Ectodermal cell (in vitro differentiated cells): Measurements from ENCODE around the gene ZFYVE28.

ENCODE experiments used
- H3K27ac ChIP-seq: 2 replicates; pipeline ENCODE4 v1.7.0; 2013; ENCODE audit warnings: mild to moderate bottlenecking, low read depth, low read length; ENCODE audit not compliant: insufficient read depth, poor library complexity, severe bottlenecking
- H3K27me3 ChIP-seq: 2 replicates; pipeline ENCODE4 v1.7.0; 2013; ENCODE audit warnings: mild to moderate bottlenecking, low read length; ENCODE audit not compliant: insufficient read depth, control insufficient read depth, poor library complexity, severe bottlenecking
- H3K36me3 ChIP-seq: one replicate; pipeline ENCODE4 v1.7.0; 2013; ENCODE audit warnings: low read length; ENCODE audit not compliant: control insufficient read depth, insufficient read depth
- H3K4me1 ChIP-seq: one replicate; pipeline ENCODE4 v1.7.0; 2013; ENCODE audit warnings: low read length; ENCODE audit not compliant: control insufficient read depth, insufficient read depth
- H3K4me3 ChIP-seq: 2 replicates; pipeline ENCODE4 v1.7.0; 2013; ENCODE audit warnings: low read depth, low read length, control low read depth; ENCODE audit not compliant: insufficient read depth
- H3K9me3 ChIP-seq: 2 replicates; pipeline ENCODE4 v1.7.0; 2013; ENCODE audit warnings: mild to moderate bottlenecking, low read length, moderate library complexity; ENCODE audit not compliant: control insufficient read depth
- WGBS, 2 experiments: methylation state at CpG; one replicate each; pipeline ENCODE4 v1.1.7; 2013; ENCODE audit warnings: missing lambda C conversion rate in 2 of 2; 5-methylcytosine and 5-hydroxymethylcytosine counted together

ZFYVE28 gene

DNA sequence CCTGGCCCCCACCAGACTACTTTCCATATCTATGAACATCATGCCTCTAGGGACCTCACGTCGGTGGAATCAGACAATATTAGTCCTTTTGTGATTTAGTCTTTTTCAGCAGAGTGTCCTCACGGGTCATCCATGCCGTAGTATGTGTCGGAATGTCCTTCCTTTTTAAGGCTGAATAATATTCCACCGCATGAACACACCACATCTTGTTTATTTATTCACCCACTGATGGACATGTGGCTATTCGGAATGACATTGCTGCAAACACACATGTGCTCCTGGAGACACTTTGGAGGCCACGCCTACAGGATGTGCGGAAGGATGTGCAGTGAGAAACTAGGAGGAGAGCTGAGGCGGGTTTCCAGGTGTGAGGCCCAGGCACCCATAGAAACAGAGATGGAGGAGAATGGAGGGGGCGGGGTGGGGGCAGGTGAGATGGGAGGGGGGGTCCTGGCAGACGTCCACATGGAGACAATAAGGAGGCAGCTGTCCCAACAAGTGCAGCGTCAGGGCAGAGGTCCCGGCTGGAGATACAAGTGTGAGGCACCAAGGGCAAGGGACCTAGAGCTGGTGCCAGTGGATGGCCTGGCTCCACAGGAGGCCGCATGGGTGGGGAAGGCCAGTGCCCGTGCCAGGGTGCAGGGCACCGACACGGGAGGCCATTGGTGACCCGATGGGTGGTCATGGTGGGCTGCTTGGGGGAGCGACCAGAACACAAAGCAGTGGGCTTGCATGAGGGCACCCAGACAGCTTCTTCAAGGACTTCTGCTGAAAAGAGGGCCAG lies 20.7 kb downstream of the ZFYVE28 start:
- WGBS, 2 experiments, result 88 to 89% methylated on average over 20 of the region's 20 CpGs
- H3K27me3 ChIP-seq, result peaks cover 43% of the 10 kb centered on the region

DNA sequence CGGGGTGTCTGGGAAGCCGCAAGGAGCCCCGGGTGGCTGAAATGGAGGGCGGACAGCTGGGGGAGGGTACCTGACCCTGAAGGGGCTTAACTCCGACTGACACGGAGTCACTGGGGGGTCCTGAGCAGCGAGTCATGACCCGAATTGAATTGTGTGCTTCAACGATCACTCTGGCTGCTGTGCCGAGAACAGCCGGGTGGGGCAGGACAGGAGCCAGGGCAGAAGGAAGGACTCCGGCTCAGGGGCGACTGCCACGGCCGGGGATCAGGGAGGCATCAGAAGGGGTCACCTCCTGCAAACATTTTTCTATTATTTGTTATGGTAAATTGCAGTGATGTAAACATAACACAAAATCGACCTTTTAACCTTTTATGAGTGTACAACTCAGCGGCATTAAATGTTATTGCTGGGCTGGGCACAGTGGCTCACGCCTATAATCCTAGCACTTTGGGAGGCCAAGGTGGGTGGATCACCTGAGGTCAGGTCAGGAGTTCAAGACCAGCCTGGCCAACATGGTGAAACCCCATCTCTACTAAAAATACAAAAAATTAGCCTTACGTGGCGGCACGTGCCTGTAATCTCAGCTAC lies 21.6 kb downstream of the ZFYVE28 start:
- Histone ChIP-seq H3K4me3 (no peak overlapping the region), H3K9me3 (no peaks in the 10 kb centered on the region), H3K4me1 (peaks cover 16% of the 10 kb centered on the region), H3K36me3 (no peaks in the 10 kb centered on the region), H3K27ac (no peak overlapping the region), H3K27me3 (peaks cover 38% of the 10 kb centered on the region)
- 76 to 80% methylated on average over 21 of the region's 21 CpGs for WGBS, 2 experiments

More for the DNA sequence above, 20.7 kb downstream of the ZFYVE28 start:
- peaks cover 25% of the 10 kb centered on the region for H3K4me1 ChIP-seq
- H3K9me3 ChIP-seq, result no peaks in the 10 kb centered on the region
- no peak overlapping the region for H3K27ac ChIP-seq
- H3K36me3 ChIP-seq, result no peaks in the 10 kb centered on the region
- H3K4me3 ChIP-seq, result no peak overlapping the region

DNA sequence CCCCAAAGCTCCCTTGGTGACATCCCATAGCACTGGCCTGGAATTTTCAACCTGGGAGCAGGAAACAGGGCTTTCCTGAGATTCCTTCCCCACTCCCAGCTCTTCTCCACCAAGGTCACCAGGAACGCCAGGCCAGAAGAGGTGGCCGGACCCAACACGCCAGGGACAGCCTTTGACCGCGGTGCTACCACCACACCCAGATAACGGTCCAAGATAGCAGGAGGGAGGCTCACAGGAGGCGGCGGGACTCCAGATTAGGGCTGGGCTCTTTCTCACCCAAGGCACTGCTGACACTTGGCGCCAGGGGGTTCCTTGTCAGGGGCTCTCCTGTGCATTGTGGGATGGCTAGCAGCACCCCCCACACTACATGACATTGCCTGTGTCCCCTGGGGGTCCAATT lies 22.9 kb downstream of the ZFYVE28 start:
- H3K27ac ChIP-seq, result no peak overlapping the region
- no peaks in the 10 kb centered on the region for H3K9me3 ChIP-seq
- peaks cover 15% of the 10 kb centered on the region for H3K4me1 ChIP-seq
- no peak overlapping the region for H3K4me3 ChIP-seq
- no peaks in the 10 kb centered on the region for H3K36me3 ChIP-seq
- peaks cover 35% of the 10 kb centered on the region for H3K27me3 ChIP-seq
- WGBS, 2 experiments, result 95 to 97% methylated on average over 9 of the region's 9 CpGs

DNA sequence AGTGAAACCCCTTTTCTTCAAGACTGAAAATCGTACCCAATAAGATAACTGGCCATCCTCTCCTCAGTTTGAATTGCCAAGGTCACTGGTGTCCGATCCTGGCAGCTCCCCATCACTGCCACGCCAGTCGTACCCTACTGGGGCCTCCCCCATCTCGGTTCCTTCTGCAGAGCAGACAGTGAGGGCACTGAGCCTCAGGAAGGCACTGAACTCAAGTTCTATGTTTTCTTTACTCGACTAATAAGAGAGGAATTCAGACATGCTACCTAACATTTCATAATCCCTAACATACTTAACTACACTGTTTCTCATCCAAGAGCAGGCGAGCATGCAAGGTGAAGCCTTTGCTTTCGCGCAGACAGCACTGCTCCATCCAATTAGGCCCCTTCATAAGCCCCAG lies 23.4 kb downstream of the ZFYVE28 start:
- Histone ChIP-seq H3K4me1 (peaks cover 18% of the 10 kb centered on the region), H3K9me3 (no peaks in the 10 kb centered on the region), H3K27ac (no peak overlapping the region), H3K36me3 (no peaks in the 10 kb centered on the region), H3K4me3 (no peak overlapping the region), H3K27me3 (peaks cover 37% of the 10 kb centered on the region)
- WGBS, 2 experiments, result 93% methylated on average over 9 of the region's 9 CpGs

DNA sequence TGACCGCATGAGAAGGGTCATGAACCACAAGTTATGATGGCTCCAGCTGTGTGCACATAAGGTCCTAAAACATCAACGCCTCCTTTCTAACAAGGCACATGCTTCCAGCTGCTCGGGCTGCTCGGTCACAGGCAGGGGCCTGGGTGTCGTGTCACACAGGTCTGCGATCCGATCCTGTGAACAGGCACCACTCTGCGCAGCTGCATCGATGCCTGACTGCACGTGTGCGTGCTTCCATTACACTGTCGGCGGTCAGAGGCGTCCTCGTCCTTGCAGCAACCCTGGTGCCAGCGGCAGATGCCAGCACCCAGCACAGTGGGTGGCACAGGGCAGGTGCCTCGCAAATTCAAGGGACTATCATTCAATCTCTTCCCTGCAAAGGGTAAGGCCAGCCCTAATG lies 23.9 kb downstream of the ZFYVE28 start:
- Histone ChIP-seq H3K4me1 (peaks cover 23% of the 10 kb centered on the region), H3K4me3 (no peak overlapping the region), H3K27ac (no peak overlapping the region), H3K27me3 (peaks cover 42% of the 10 kb centered on the region), H3K36me3 (no peaks in the 10 kb centered on the region), H3K9me3 (no peaks in the 10 kb centered on the region)
- WGBS, 2 experiments, result 95 to 96% methylated on average over 17 of the region's 17 CpGs

DNA sequence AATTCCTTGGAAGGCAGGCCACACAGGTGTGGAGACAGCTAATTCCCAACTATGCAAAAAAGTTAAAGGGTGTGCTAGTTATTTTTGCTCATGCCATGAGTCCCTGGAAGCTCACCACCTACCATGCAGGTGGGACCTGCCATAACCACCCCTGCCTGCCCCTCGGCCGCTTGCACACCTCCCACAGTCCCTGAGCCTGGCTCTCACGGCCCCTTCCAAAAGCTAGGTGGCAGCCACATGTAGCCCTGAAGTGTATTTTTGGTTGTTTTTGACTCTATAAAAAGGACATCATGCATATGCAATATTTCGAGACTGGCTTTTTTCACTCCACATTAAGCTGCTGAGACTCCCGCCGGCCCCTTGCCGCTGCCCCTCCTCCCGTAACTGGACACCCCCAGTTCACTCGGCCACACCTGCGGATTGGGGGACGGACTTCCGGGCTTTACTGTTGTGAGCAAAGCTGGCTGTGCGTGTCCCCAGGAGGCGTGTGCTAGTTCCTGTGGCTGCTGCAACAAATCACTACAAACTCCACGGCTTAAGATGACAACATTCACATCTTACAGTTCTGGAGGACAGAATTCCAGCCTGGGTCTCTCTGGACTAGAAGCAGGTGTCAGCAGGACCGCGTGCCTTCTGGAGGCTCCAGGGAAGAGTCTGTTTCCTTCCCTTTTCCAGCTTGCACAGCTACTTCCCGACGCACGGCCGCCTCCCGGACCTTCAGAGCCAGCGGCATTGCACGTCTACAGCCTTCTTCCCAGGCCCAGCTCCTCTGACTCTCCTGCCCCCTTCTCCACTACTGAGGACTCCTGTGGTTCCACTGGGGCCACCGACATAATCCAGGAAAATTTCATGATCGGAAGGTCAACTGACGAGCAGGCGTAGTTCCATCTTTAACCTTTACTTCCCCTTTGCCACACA lies 24.8 kb downstream of the ZFYVE28 start:
- H3K27ac ChIP-seq, result no peak overlapping the region
- WGBS, 2 experiments, result 37 to 40% methylated on average over 28 of the region's 28 CpGs
- H3K9me3 ChIP-seq, result no peaks in the 10 kb centered on the region
- peaks cover 44% of the 10 kb centered on the region for H3K27me3 ChIP-seq
- H3K36me3 ChIP-seq, result no peaks in the 10 kb centered on the region
- H3K4me3 ChIP-seq, result no peak overlapping the region
- peaks cover 28% of the 10 kb centered on the region for H3K4me1 ChIP-seq

DNA sequence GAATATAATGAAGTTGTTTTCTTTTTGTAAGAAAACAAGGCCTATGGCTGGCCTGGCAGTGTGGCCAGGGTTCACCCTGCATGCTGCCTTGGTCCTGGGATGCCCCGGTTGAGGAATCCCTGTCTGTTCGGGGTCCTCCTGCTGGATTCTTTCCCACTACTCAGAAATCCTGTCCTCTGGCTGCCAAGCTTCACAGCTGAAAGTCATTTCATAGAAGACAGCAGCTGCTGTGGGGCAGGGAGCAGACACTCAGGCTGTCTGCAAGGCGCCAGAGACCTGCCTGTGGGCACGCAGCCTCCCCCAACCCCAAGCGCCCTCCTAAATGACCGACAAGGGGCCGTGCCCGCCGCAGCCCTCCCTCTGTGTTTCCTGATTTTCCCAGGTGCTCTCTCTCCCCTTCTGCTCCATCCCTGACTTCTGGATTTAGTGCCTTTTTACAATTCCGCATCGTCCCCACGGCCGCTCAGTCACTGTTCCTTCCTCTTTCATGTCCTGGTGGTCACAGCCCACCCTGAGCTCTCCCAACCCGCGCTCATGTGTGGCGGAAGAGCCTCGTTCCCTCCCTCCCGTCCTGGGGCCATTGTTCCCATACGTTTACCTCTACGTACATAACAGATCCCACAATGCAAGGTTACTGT lies 27.5 kb downstream of the ZFYVE28 start:
- Histone ChIP-seq H3K36me3 (no peaks in the 10 kb centered on the region), H3K27me3 (peaks cover 40% of the 10 kb centered on the region), H3K27ac (no peak overlapping the region), H3K4me3 (no peak overlapping the region), H3K4me1 (peaks cover 36% of the 10 kb centered on the region), H3K9me3 (no peaks in the 10 kb centered on the region)
- 53 to 59% methylated on average over 20 of the region's 20 CpGs for WGBS, 2 experiments

DNA sequence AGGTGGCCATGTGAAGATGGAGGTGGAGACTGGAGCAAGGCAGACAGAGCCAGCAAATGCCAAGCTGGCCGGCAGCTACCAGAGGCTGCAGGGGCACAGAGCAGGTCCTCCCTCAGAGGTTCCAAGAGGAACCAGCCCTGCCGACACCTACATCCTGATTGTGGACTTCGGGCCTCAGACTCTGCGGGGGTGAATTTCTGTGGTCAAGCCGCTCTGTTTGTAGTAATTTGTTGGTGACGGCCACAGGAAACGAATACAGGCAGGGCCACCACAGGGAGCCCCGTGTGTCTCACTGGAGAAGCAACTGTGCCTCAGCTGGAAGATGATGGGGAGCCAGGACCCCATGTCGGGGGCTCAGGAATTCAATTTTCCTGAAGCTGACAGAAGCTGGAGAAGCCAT lies 28.3 kb downstream of the ZFYVE28 start:
- peaks cover 43% of the 10 kb centered on the region for H3K4me1 ChIP-seq
- no peaks in the 10 kb centered on the region for H3K9me3 ChIP-seq
- WGBS, 2 experiments, result 61 to 66% methylated on average over 9 of the region's 9 CpGs
- no peaks in the 10 kb centered on the region for H3K36me3 ChIP-seq
- no peak overlapping the region for H3K27ac ChIP-seq
- peaks cover 40% of the 10 kb centered on the region for H3K27me3 ChIP-seq
- no peak overlapping the region for H3K4me3 ChIP-seq

DNA sequence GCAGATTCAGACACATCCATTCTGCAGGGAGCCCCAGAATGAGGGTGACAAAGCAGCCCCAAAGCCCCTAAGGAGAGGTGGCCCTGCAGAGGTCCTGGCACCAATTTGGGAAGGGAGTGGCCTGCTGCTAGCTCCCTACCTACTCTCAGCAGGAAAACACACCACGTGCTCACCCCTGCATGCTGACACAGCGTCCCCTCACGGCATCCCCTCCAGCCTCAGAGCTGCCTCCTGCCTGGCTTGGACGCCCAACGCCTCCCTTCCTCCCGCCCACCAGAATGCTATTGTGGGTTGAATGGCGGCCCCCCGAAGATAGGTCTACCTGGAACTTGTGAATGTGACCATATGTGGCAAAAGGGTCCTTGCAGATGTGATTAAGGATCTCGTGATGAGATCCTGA lies 28.8 kb downstream of the ZFYVE28 start:
- no peaks in the 10 kb centered on the region for H3K9me3 ChIP-seq
- 52 to 60% methylated on average over 9 of the region's 9 CpGs for WGBS, 2 experiments
- H3K27ac ChIP-seq, result no peak overlapping the region
- H3K27me3 ChIP-seq, result peaks cover 39% of the 10 kb centered on the region
- H3K36me3 ChIP-seq, result no peaks in the 10 kb centered on the region
- H3K4me1 ChIP-seq, result peaks cover 48% of the 10 kb centered on the region
- no peak overlapping the region for H3K4me3 ChIP-seq
